GM23338 (cell line): ENCODE measurements around the gene XXYLT1. TPM values are rescaled to one million over a fixed set of nuclear protein-coding genes. Genes with fewer than 3 reads are reported as not detected.
A peak's percentile ranks its signal among the peaks of the same experiment; 100 is the strongest.

ENCODE experiments used
- ATAC-seq: fragments of 200-7000 bp; cut with Tn5 transposase; 3 replicates; pipeline ENCODE4 v1.9.1; 2020
- DNase-seq: peaks from one replicate; pipeline ENCODE4 v3.0.0-alpha.2; 2015; ENCODE audit warnings: low spot score
- H2AFZ ChIP-seq: fragments of 200-600 bp; sonication (generic); 2 replicates; pipeline ENCODE4 v1.8.0; 2016; ENCODE audit warnings: antibody characterized with exemption, mild to moderate bottlenecking, moderate library complexity
- H3F3A ChIP-seq: fragments of 200-600 bp; sonication (generic); replicated peaks from 2 replicates; pipeline ENCODE4 v1.8.0; 2017; ENCODE audit warnings: antibody characterized with exemption, mixed run types, low read depth
- H3K27ac ChIP-seq: fragments of 200-600 bp; sonication (generic); 2 replicates; pipeline ENCODE4 v1.6.1; 2016; ENCODE audit warnings: low read depth
- H3K27me3 ChIP-seq: fragments of 200-600 bp; sonication (generic); 2 replicates; pipeline ENCODE4 v1.8.0; 2016; ENCODE audit warnings: mild to moderate bottlenecking, mixed run types, moderate library complexity; ENCODE audit not compliant: insufficient read depth
- H3K36me3 ChIP-seq: fragments of 200-600 bp; sonication (generic); 2 replicates; pipeline ENCODE4 v1.8.0; 2016; ENCODE audit warnings: mild to moderate bottlenecking; ENCODE audit not compliant: insufficient read depth
- H3K4me1 ChIP-seq: fragments of 200-600 bp; sonication (generic); 2 replicates; pipeline ENCODE4 v1.8.0; 2016; ENCODE audit warnings: mild to moderate bottlenecking, moderate library complexity; ENCODE audit not compliant: insufficient read depth
- H3K4me2 ChIP-seq: fragments of 200-600 bp; sonication (generic); 2 replicates; pipeline ENCODE4 v1.7.1; 2017; ENCODE audit warnings: mixed run types
- H3K4me3 ChIP-seq: fragments of 200-600 bp; sonication (generic); 2 replicates; pipeline ENCODE4 v1.6.1; 2016; ENCODE audit warnings: mixed run types
- H3K79me2 ChIP-seq: fragments of 200-600 bp; sonication (generic); replicated peaks from 2 replicates; pipeline ENCODE4 v1.8.0; 2017; ENCODE audit warnings: mild to moderate bottlenecking; ENCODE audit not compliant: insufficient read depth
- H3K9me2 ChIP-seq: fragments of 200-600 bp; sonication (generic); 2 replicates; pipeline ENCODE4 v1.8.0; 2017; ENCODE audit not compliant: insufficient read depth
- H4K20me1 ChIP-seq: fragments of 200-600 bp; sonication (generic); replicated peaks from 2 replicates; pipeline ENCODE4 v1.8.0; 2017; ENCODE audit warnings: mild to moderate bottlenecking; ENCODE audit not compliant: insufficient read depth
- H3K27ac Mint-ChIP-seq: 2 replicates; pipeline ENCODE4 v1.8.0; 2020; ENCODE audit warnings: inconsistent platforms, mild to moderate bottlenecking, moderate library complexity, mixed read lengths
- H3K27me3 Mint-ChIP-seq: 3 replicates; pipeline ENCODE4 v1.8.0; 2022; ENCODE audit warnings: low read depth, mild to moderate bottlenecking, moderate library complexity, mixed read lengths, inconsistent platforms; ENCODE audit not compliant: insufficient read depth, poor library complexity
- H3K36me3 Mint-ChIP-seq: 3 replicates; pipeline ENCODE4 v1.8.0; 2021; ENCODE audit warnings: low read depth, mild to moderate bottlenecking, inconsistent platforms, moderate library complexity, mixed read lengths
- H3K4me1 Mint-ChIP-seq: 3 replicates; pipeline ENCODE4 v1.8.0; 2020; ENCODE audit warnings: mild to moderate bottlenecking, inconsistent platforms, mixed read lengths
- H3K4me3 Mint-ChIP-seq: 3 replicates; pipeline ENCODE4 v1.8.0; 2021; ENCODE audit warnings: moderate library complexity, mild to moderate bottlenecking, inconsistent platforms, mixed read lengths
- H3K9me3 Mint-ChIP-seq: 3 replicates; pipeline ENCODE4 v1.8.0; 2020; ENCODE audit warnings: moderate library complexity, mild to moderate bottlenecking, inconsistent platforms, mixed read lengths
- EZH2 ChIP-seq: fragments of 200-600 bp; sonication (generic); IDR thresholded peaks from one replicate; pipeline ENCODE4 v1.8.0; 2017; ENCODE audit warnings: antibody characterized with exemption, mild to moderate bottlenecking, low read depth; ENCODE audit not compliant: unreplicated experiment
- POLR2AphosphoS5 ChIP-seq: IDR thresholded peaks from 2 replicates; pipeline ENCODE4 v1.6.1; 2016; ENCODE audit warnings: antibody characterized with exemption, low read depth
- REST ChIP-seq: IDR thresholded peaks from one replicate; pipeline ENCODE4 v1.6.1; 2018; ENCODE audit warnings: antibody characterized with exemption; ENCODE audit not compliant: unreplicated experiment
- ZNF114 ChIP-seq: fragments of 250-450 bp; sonication (Bioruptor Pico); IDR thresholded peaks from 2 replicates; pipeline ENCODE4 v1.5.0; 2020; ENCODE audit warnings: mild to moderate bottlenecking, moderate library complexity
- ZNF462 ChIP-seq: fragments of 250-450 bp; sonication (Bioruptor Pico); IDR thresholded peaks from 2 replicates; pipeline ENCODE4 v1.5.0; 2020; ENCODE audit warnings: mild to moderate bottlenecking, moderate library complexity
- polyA plus RNA-seq: library from polyadenylated mRNA; unstranded; fragments of >200 nt; fragmentation: Nextera tagmentation; extraction: Ambion mirVana; gene quantifications from 2 replicates; pipeline ENCODE4 v1.2.1, GENCODE V29; 2016
- total RNA-seq: library from RNA; depleted of rRNA; stranded (reverse); fragments of >200 nt; shearing (Covaris generic); gene quantifications from 2 replicates; pipeline ENCODE4 v1.2.3, GENCODE V29; 2014

XXYLT1 gene
- total and polyA plus RNA-seq, 2 experiments from 2014 or later = 13.5 to 34.8 TPM

GRCh38 chr3:195175476-195176337 lies 95.3 kb downstream of the XXYLT1 start:
- peaks cover 3% of the 10 kb centered on the region for H3K27me3 Mint-ChIP-seq
- H3K27ac ChIP-seq = no peak overlapping the region
- H3K9me2 ChIP-seq = no peaks in the 10 kb centered on the region
- H3K4me3 Mint-ChIP-seq = no peak overlapping the region
- ATAC-seq (no peak), DNase-seq (no peak)
- no peaks in the 10 kb centered on the region for H3K27me3 ChIP-seq
- no peak overlapping the region for H3K4me2 ChIP-seq
- peaks cover 9% of the 10 kb centered on the region for H3K79me2 ChIP-seq
- no peaks in the 10 kb centered on the region for H3K36me3 ChIP-seq
- peak overlapping the region; percentile 27; the same call in 1 of the 2 replicates for H3K27ac Mint-ChIP-seq
- H3K36me3 Mint-ChIP-seq = peaks cover 18% of the 10 kb centered on the region
- H2AFZ ChIP-seq = no peak overlapping the region
- no peaks in the 10 kb centered on the region for H4K20me1 ChIP-seq
- H3K4me1 ChIP-seq = peaks cover 12% of the 10 kb centered on the region
- no peaks in the 10 kb centered on the region for H3K9me3 Mint-ChIP-seq
- H3F3A ChIP-seq = no peaks in the 10 kb centered on the region
- peaks cover 42% of the 10 kb centered on the region for H3K4me1 Mint-ChIP-seq
- no peak overlapping the region for H3K4me3 ChIP-seq
- TF ChIP-seq ZNF462 (CRISPR knock-in tag) (no peak), REST (no peak), ZNF114 (no peak), EZH2 (no peak), POLR2AphosphoS5 (no peak)
